Stomach (tissue), 4 donors: ENCODE results near the gene AKAP13.
"Not testable (repeated sequence)": the region's sequence is repeated elsewhere in the genome, so short reads cannot be mapped to it uniquely, and the experiment has no call there.

Experiments used
- POLR2A ChIP-seq, 4 donors: fragments of 450-650 bp; IDR thresholded peaks; one replicate each; pipeline ENCODE4 v1.6.1; 2016; ENCODE audit warnings: antibody characterized with exemption in 4 of 4, control low read depth in 2 of 4, mild to moderate bottlenecking in 1 of 4, moderate library complexity in 1 of 4
- TF ChIP-seq, protein P1 (sequence below), 7 experiments: fragments of 450-650 bp in 4 of 7; fragments of 200-600 bp in 3 of 7; sonication (generic) in 3 of 7; IDR thresholded peaks; one replicate each; pipeline ENCODE4 v1.5.1; 2016 to 2019; ENCODE audit warnings: antibody characterized with exemption in 7 of 7, control low read depth in 2 of 7, mild to moderate bottlenecking in 1 of 7

DNA sequence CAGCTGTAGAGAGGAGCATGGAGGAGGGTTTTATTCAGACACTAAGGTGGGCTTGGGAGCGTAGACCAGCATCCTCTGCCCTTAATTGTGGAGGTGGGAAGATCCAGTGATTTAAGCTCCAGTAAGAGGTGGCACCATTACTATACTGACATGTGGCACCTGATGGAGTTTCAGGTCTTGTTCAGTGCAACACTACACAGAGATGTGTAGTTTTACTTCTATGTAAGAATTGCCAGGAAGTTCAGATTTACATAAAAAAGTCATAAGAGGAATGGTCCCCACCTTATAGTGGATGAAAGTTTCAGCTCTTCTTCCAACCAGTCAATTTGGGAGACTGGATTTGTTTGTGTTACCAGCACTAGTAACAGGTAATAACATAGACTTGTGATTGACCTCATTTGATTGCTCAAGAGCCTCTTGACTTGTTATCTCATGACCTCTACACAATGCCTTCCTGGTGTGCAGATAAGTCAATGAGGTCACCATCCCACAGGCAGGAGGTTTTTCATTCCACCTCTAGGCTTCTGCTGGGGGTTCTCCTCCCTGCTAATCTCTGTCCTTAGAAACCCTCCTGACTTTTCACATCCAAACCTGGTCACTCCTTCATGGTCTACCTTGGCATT, 33.8 kb upstream of the AKAP13 start:
- TF ChIP-seq POLR2A (IDR thresholded peaks at IDR 0.05) = not testable (repeated sequence)
- TF ChIP-seq, protein P1, sequence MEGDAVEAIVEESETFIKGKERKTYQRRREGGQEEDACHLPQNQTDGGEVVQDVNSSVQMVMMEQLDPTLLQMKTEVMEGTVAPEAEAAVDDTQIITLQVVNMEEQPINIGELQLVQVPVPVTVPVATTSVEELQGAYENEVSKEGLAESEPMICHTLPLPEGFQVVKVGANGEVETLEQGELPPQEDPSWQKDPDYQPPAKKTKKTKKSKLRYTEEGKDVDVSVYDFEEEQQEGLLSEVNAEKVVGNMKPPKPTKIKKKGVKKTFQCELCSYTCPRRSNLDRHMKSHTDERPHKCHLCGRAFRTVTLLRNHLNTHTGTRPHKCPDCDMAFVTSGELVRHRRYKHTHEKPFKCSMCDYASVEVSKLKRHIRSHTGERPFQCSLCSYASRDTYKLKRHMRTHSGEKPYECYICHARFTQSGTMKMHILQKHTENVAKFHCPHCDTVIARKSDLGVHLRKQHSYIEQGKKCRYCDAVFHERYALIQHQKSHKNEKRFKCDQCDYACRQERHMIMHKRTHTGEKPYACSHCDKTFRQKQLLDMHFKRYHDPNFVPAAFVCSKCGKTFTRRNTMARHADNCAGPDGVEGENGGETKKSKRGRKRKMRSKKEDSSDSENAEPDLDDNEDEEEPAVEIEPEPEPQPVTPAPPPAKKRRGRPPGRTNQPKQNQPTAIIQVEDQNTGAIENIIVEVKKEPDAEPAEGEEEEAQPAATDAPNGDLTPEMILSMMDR (IDR thresholded peaks at IDR 0.05) = not testable (repeated sequence)
